Activated CD4-positive, alpha-beta T cell treated with anti-CD3 and anti-CD28 coated beads, Interleukin-10, Interleukin-2, amounts not matched to agents 100 ng/mL and 50 ng/mL, durations not matched to agents 16 hours and 8 hours (primary cell): ENCODE results near the gene CD58.

ENCODE experiments used
- DNase-seq: peaks from one replicate; pipeline ENCODE4 v3.0.0-alpha.2; 2020

Gene CD58

DNA sequence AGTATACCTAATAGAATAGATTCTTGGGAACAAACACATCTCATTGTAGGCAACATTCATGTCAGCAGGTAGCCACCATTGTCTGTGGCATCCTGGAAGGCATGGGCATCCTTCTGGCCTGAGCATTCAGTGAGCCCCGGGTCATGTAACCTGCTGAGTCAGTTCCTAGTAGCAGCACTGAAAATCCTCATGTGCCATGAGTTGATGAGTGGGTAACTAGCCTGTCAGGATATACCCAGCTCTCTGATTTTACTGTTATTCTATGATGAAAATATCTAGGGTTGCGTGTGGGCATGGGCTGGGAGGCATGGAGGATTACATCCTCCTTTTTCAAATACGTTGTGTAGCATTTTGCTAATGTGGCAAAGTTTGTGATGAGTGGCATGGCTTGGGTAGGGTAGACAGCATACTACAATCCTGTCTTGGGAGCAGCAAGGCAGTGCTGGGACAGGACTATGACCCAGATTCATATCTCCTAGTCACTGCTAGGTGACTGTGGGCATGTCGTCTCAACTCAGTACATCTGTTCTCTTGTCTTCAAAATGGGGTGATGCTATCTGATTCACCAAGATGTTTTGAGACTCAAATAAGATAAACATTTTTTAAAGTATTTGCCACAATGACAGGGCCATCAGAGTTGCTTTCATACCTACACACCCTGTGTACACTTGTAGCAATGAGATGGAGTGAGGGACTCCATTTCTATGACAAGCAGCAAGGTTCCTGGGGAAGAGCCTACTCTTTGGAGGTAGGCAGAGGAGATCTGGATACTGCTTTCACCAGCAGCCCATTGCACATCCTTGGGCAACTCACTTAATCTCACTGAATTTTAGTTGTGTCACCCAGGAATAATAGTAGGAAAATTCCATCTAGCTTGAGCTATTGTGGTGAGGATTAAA, 62.5 kb downstream of the CD58 start:
- DNase-seq = peak; percentile 54

DNA sequence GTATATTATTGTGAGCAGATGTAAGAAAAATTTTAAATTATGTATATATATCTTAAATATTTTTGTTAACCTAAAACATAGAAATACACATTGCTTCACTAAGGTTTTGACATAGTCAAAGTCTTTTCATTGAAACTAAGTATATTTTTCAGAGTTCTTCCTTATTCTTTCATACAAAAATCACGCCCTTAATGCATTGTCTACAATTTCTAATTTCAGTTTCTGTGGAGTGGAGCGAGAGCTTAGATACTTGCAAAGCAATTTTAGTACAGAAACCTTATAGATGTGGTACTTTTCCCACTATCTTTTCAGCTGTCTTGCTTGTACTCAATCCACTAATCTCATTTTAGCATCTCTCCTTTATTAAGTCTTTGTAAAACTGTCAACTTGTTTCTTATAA, 63.2 kb downstream of the CD58 start:
- DNase-seq = no peak

DNA sequence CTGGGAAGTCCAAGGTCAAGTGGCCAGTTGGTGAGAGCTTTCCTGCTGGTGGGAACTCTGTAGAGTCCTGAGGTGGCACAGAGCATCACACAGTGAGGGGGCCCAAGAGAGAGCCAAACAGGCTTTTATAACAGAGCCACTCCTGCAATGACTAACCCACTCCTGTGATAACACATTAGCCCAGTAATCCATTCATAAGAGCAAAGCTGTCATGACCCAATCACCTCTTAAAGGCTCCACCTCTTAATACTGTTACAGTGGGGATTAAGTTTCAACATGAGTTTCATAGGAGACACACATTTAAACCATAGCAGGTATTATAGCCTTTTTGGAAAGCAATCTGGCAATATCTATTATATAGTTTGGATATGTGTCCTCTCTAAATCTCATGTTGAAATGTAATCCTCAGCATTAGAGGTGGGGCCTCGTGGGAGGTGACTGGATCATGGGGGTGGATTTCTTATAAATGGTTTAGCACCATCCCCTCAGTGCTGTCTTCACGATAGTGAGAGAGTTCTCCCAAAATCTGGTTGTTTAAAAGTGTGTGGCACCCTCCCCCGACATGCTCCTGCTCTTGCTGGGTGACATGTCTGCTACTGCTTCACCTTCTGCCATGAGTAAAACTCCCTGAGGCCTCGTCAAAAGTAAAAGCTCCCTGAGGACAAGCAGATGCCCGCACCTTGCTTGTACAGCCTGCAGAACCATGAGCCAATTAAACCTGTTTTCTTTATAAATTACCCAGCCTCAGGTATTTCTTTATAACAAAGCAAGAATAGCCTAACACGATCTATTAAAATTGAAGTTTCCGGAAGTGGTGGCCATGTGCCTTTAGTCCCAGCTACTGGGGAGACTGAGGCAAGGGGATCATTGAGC, 64.5 kb downstream of the CD58 start:
- DNase-seq = peak; percentile 72

DNA sequence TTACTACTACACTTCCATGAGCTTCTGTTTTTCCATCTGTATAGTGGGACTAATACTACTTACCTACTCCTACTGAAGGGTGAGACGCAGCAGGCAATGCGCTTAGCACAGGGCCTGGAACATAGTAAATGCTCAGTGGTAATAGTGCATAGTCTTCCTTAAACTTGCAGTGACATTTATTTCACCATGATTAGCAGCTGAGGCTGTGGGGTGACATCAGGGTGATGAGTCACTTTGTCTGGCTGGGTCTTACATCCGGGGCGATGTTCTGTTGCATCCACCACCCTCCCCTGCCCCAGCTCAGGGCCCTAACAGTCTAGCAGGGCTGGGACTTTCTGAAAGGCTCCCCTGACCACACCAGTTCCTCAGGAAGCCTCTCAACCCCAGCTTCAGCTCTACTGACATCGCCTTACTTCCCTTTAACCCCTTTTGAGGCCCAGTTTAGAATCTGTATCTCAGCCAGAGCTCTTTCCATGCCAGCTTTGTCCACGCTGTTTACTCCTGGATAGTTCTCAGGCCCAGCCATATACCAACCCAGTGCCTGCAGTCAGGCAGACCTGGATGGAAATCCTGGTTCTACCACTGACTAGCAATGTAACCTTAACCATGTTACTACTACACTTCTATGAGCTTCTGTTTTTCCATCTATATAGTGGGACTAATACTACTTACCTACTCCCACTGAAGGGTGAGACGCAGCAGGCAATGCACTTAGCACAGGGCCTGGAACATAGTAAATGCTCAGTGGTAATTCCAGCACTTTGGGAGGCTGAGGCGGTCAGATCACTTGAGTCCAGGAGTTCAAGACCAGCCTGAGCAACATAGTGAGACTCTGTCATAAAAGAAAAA, 66.3 kb downstream of the CD58 start:
- DNase-seq = peak; percentile 96

DNA sequence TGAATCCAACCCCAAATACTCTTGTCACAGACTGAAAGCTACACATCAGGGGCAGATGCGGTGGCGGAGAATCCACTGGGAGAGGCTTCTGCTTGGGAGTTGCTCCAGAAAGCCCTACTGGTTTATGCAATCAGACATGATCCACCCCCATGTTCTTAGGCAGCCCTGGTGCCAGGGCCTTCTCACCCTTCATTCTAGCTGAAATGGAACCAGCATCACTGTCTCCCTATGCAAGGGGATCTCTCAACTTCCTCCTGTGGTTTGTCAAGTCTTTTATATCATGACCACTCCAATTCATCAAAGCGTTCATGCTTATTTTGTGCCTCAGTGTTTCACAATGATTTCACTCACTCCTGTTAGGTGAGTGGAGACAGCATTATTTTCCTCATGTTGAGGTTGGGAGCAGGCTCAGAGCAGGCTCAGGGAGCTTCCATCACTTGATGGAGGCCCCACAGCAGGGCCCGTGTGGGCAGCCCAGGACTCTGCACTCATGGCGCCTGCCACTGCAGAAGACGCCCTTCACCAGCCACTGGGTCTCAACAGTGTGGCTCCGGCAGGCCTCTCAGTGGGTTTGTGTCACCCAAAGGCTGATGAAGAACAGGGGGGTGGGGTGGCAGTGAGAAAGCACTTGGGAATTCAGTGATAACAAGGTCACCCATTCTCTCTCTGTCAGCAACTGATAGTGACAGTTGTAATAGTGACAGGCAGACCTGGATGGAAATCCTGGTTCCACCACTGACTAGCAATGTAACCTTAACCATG, 67.1 kb downstream of the CD58 start:
- DNase-seq = peak; percentile 43

DNA sequence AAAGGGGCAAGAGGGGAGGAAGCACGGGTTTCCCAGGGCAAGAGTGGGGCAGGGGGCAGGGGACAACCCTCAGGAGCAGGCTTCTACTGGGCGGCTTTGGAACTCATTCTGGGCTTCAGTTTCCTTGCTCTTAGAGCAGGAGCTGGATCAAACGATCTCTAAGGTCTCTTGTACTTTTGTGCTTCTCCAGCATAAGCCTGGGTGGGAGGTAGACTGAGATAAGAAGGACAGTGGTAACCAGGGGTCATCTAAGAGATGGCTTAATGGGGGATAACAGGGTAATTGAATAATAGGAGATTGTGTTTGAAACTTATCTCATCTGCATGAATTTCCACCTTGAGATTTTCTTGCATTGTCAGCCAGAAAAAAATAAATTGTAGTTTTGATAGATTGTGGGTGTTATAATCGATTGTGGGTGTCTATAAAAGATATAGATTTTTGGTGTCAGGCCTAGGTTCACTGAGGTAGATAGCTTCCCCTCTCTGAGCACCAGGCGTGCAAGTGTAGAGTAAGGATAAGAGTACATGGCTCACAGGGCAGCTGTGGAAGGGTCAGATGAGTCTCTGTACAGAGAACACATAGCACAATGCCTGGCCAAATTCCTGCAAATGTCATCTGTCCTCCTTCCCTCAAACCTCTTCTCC, 68.0 kb downstream of the CD58 start:
- no peak for DNase-seq

DNA sequence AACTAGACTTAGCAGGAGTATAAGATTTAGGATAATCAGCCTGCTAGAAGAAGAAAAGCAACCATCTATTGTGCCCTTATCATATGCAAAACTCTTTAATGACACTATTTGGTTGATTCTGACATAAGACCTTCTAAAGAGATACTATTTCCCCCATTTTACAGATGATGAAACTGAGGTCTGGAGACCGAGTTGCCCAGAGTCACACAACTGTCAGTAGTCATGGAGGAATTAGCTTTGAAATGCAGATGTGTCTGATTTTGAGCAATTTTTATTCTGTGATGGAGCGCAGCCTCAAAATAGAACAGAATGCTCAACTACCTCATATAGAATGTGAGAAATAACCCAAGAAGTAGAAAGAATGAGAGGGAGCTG, 69.0 kb downstream of the CD58 start:
- DNase-seq = no peak

DNA sequence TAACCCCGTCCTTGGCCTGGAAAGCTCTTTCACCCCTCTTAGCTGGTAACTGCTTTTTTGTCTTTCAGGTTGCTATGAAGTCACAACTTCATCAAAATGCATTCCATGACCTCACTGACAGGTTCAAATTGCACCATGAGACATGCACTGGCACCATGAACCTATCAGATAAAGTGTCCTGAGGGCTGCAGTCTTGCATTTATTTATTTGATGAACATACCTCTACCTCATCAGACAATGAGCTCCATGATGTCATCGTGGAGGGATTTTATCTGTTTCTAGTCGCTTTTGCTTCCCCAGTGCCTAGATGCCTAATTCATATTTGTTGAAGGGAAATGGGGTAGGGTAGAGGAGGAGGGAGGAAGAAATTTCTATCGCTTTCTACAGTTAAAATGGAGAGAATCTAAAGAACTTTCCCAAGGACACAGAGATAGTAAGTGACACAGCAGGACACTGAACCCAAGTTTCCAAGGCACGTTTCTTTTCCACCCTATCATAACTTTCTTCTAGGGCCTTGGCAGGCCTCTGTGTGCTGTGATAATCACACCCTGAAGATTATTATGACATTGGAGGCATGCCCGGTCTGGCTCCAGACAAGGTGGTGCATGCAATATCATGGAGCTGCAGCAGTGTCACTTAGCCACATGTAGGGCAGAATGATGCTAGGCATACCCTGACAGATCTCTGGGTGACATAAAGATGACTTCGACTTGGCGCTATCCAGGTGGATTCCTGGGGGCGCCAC, 69.5 kb downstream of the CD58 start:
- no peak for DNase-seq

DNA sequence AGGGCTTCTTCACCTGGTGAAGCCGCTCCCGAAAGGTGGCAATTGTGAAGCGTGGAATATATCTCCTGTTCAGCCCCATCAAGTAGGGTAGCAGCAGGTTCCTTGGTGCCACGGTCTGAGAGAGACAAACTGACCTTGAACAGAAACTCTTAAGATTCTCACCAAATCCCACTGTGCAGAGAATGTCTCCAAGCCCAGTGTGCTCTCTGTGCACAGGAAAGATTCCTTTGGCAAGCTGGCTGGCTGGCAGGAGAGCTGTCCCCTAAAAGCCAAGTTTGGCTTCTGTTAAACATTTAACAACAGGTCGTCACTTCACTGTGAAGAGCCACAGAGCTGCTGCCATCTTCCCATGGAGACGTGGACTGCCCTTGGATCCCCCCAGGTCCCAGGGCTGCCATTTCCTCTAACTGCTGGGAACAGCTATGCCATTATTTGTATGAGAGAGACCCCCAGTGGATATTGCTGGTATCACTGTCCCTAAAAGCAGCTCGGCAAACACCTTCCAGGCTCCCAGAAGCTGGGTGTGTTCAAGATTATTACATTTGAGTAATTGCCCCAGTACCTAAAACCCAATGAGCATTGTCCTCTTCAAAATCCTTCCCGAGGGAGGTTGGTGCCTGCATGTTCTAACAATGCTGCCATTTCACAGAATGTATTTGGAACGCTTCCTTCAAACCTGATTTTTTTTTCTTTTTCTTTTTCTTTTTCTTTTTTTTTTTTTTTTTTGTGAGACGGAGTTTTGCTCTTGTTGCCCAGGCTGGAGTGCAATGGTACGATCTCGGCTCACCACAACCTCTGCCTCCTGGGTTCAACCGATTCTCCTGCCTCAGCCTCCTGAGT, 71.8 kb downstream of the CD58 start:
- peak; percentile 68 for DNase-seq

DNA sequence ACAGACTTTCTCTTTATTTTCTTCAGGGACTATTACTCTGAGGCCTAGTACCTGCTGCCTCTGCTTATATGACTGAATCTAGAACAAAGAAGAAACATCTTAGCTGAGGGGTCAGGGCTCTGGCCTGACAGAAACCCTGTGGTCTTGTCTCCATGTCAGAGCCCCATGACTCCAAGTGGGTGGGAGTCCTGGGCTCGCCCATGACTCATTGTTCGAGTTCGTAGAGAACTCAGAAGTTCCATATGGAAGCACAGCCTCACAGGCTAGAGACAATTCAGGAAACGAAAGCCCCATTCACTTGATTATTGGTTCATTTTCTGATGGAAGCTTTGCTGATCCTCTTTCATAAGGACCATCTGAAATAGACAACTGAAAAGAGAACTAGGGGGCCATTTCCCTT, 73.2 kb downstream of the CD58 start:
- DNase-seq = no peak

DNA sequence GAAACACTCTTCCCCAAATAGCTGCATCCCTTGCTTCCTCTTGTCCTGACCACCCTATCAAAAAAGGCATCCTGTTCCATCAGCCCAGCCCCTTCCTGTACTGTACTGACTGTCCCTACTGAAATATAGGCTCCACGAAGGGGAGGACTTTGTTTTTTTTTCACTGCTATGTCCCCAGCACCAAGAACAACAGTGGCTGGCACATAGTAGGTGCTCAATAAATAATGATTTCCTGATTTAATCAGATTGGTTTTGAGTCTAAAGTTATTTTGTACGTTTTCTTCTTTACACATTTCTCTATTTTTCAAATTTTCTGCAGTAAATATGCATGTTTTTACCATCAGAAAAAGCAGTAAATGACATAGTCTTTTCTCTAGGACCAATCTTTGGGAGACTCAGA, 73.9 kb downstream of the CD58 start:
- no peak for DNase-seq

DNA sequence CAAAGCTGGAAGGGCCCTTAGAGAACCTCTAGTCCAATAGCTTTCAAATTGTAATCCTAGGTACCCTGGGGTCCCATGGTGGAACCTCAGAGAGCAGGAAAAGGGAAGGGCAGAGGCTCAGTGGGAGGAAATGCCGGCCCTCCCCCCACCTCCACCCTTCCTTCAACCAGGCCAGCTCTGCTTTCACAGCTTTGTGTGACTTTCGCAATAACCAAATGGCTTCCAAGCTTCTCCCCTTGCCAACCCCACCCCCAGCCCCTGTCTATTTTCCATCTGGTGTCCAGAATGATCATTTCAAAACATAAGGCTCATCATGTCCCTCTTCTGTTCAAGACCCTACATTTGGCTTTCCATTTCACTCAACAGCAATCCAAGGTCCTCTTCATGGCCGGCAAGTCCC, 74.4 kb downstream of the CD58 start:
- no peak for DNase-seq

DNA sequence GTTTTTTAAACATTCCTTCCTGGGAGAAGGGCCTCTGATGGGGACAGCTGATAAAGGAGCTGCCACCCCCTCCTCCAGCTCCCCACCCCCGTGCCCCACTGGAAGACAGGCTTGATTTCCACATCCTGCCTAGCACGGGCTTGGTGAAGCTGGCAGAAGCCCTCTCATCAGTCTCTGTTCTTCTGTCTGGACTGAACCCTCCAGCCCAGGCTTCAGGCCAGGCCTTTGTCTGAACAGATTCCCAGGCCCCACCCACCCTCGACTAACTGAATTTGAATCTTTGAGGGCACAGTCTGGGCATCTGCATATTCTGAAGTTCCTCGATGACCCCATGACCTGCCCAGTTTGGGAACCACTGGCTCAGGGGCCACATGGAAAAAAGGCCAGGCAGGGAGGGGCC, 75.3 kb downstream of the CD58 start:
- DNase-seq = no peak

DNA sequence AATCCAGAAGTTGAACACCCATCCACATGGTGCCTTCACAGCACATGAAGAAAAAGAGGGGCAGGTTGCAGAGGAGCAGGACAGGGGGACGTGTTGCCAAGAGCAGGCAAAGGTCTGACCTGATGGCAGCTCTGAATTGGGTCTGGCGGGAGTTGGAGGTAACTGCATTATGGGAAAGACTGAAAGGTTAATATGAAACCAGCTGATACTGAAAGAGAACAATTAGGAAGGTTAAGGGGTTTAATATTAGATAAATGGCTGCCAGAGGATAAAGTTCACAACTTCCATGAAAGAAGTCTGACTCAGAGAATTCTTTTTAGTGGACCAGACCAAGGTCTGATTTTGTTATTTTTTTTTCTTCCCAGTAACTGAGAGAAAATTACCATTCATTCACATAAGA, 76.1 kb downstream of the CD58 start:
- no peak for DNase-seq

DNA sequence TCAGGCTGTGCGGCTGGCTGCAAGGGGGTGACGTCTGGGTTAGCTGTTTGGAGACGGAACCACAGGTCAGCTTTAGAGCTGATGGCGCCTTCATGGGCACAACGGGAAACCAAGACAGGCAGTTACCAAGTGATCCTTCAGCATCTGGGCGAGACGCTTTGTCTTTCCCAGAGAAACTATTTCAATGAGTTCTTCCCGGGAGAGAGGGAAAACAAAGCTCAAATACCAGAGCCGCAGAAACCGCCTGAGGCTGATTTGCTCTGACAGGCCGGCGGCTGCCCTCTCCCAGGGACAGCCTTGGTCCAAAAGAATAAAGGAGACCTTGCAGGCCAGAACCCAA, 76.5 kb downstream of the CD58 start:
- DNase-seq = no peak

DNA sequence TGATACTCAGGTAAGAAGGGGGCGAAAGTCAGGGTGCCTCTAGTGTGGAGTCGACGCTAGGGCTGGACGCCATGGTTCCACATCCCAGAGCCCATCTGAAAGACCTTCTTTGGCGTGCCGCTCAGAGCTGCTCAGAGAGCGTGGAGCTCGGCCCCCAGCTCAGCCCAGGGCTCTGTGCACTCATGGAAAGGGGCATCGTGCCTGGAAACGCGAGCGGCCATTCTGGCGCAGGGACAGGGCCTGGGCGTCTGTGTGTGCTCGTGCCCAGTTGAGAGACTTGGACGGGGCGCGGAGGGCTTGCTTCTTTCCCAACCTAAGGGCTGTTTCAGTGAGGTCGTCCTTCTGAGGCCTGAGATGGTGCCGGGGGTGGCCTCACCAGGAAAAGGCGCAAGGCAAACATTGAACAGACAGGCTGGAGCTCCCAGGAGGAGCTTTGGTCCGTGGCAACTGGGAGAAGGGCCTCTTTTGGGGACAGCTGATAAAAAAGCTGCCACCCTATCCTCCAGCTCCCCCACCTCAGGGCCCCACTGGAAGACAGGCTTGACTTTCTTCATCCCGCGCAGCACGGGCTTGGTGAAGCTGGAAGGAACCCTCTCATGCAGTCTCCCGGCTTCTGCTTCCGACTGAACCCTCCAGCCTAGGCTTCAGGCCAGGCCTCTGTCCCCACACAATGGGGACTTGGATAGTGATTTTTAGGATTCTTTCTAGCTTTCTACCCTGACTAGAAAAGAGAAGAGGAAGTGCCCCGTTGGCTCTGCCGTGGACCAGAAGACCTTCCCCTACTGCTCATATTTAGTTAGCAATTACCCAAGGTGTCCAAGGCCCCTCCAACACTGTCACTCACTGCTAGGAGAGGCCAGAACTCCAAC, 77.1 kb downstream of the CD58 start:
- no peak for DNase-seq

DNA sequence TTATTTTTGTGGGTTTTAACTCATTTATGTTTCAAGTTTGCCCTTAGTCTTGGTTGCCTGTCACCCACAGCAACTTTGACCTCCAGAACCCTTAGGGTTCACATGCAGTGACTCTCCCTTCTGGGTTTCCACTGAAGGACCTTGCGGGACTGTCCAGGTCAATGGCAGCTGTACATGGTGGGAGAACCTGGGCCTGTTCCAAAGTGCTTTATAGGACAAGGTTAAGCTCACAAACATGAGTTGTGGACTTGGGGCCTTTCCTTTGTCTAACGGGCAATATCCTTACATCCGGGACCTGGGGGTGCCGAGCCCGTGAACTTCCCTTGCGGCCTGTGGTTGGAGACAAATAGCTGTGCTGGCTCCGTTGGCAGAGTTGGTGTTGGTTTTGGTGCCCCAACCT, 77.8 kb downstream of the CD58 start:
- DNase-seq = no peak

DNA sequence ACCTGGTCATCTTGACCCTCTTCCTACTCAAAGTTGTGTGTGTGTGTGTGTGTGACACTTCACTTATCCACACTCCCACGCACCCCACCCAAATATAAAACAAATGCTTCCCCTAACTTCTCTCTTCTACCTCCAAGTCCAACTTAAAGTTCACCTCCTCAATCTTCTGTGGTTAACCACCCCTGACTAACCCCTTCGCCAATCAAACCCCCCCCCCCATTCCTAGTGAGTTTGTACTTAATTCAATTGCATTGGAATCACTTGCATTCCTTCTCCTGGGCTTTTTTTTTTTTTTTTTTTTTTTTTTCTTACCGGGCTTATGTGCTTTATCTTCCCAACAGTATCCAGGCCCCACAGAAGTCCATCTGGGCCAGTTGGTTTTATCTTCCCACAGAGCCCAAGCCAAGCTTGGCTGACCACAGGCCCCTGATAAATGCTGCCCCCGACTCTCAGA, 78.4 kb downstream of the CD58 start:
- no peak for DNase-seq

DNA sequence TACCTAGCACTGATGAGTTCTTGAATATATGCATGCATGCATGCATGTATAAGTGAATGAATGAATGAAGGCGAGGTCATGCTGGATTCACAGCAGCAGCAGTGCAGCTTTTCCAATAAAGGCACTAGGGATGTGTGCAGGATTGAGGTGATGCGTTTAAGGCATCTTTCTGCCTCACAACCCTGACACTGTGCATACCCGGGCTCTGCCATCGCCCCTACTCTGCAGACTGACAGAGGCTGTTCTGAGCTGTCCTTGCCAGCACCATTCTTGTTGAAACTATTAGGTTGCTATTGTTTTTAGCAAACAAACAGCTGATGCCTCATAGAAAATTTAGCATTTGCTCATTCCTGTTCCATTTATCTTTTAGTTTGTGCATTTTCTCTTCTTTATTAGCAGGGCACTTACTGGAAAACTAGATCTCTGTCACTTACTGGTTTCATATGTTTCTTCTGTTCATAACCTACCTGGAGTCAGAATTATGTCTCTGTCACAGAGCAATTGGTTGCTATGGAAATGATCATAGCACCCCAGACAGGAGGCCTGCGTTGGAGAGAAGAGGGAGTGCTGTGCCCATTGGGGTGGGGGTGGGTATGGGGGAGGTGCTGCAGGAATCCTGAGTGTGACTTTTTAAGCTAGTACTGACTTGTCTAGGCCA, 79.0 kb downstream of the CD58 start:
- no peak for DNase-seq
